SK-N-SH (cell line): Measurements from ENCODE around the gene ABCA7. TPM values are rescaled to one million over a fixed set of nuclear protein-coding genes. Genes with fewer than 3 reads are reported as not detected.
A peak's percentile ranks its signal among the peaks of the same experiment; 100 is the strongest.

Experiments used
- CTCF ChIA-PET: fragments of 300-600, 350-600 bp; formaldehyde crosslinking; extraction: SDS; loops from one replicate; lab custom pipeline; 2021; lab: Yijun Ruan, JAX
- POLR2A ChIA-PET: fragments of 350-600 bp; sonication (Branson Sonifier 250); formaldehyde crosslinking; extraction: SDS; loops from one replicate; lab custom pipeline; 2020; ENCODE audit warnings: antibody characterized with exemption, inconsistent platforms; lab: Yijun Ruan, JAX
- DNase-seq: peaks from one replicate; pipeline ENCODE4 v3.0.0; 2012
- H2AFZ ChIP-seq: fragments of 200-600 bp; sonication (generic); 2 replicates; pipeline ENCODE4 v1.8.1; 2016; ENCODE audit warnings: antibody characterized with exemption, mild to moderate bottlenecking, low read depth
- H3F3A ChIP-seq: fragments of 200-600 bp; sonication (generic); replicated peaks from 2 replicates; pipeline ENCODE3; 2016; ENCODE audit warnings: antibody characterized with exemption, mild to moderate bottlenecking; ENCODE audit not compliant: insufficient read depth
- H3K27ac ChIP-seq, 2 experiments: fragments of 200-500 bp in 1 of 2; fragments of 200-600 bp in 1 of 2; sonication (Bioruptor generic) in 1 of 2; sonication (generic), shearing (Covaris generic) in 1 of 2; 2 replicates each; pipeline versions ENCODE4 v1.5.1 to v1.6.1; 2014 to 2016; ENCODE audit warnings: low read depth in 2 of 2, inconsistent platforms in 1 of 2, low read length in 1 of 2, mild to moderate bottlenecking in 1 of 2, mixed read lengths in 1 of 2
- H3K27me3 ChIP-seq: fragments of 200-600 bp; sonication (generic), shearing (Covaris generic); 2 replicates; pipeline ENCODE4 v1.6.1; 2016; ENCODE audit warnings: mixed run types; ENCODE audit not compliant: insufficient read depth
- H3K36me3 ChIP-seq, 2 experiments: fragments of 200-500 bp in 1 of 2; fragments of 200-600 bp in 1 of 2; sonication (Bioruptor generic) in 1 of 2; sonication (generic) in 1 of 2; replicated peaks in 1 of 2; 2 replicates each; pipeline versions ENCODE3 to v1.5.1; 2014 to 2016; ENCODE audit warnings: low read length in 1 of 2, mild to moderate bottlenecking in 1 of 2; ENCODE audit not compliant: insufficient read depth in 2 of 2, control insufficient read depth in 1 of 2
- H3K4me1 ChIP-seq, 2 experiments: fragments of 200-500 bp in 1 of 2; fragments of 200-600 bp in 1 of 2; sonication (Bioruptor generic) in 1 of 2; sonication (generic), shearing (Covaris generic) in 1 of 2; 2 replicates each; pipeline versions ENCODE4 v1.5.1 to v1.6.1; 2014 to 2016; ENCODE audit warnings: low read depth in 1 of 2, low read length in 1 of 2, mixed run types in 1 of 2; ENCODE audit not compliant: insufficient read depth in 2 of 2, control insufficient read depth in 1 of 2
- H3K4me2 ChIP-seq: fragments of 200-600 bp; sonication (generic), shearing (Covaris generic); 2 replicates; pipeline ENCODE4 v1.6.1; 2017; ENCODE audit warnings: mixed run types
- H3K4me3 ChIP-seq, 2 experiments: fragments of 200-500 bp in 1 of 2; fragments of 200-600 bp in 1 of 2; sonication (Bioruptor generic) in 1 of 2; sonication (generic), shearing (Covaris generic) in 1 of 2; 2 replicates each; pipeline versions ENCODE4 v1.5.1 to v1.8.1; 2014 to 2016; ENCODE audit warnings: low read depth in 2 of 2, inconsistent platforms in 1 of 2, low read length in 1 of 2, mild to moderate bottlenecking in 1 of 2, mixed read lengths in 1 of 2, moderate library complexity in 1 of 2
- H3K79me2 ChIP-seq: fragments of 200-600 bp; sonication (generic); 2 replicates; pipeline ENCODE4 v1.8.1; 2017; ENCODE audit warnings: mild to moderate bottlenecking; ENCODE audit not compliant: insufficient read depth
- H3K9ac ChIP-seq: fragments of 200-600 bp; sonication (generic); 2 replicates; pipeline ENCODE4 v1.6.1; 2017; ENCODE audit warnings: mixed run types
- H3K9me2 ChIP-seq: fragments of 200-600 bp; sonication (generic); 2 replicates; pipeline ENCODE4 v1.6.1; 2017; ENCODE audit warnings: mixed run types
- H3K9me3 ChIP-seq: fragments of 200-600 bp; sonication (generic); 2 replicates; pipeline ENCODE4 v1.6.1; 2017; ENCODE audit warnings: mixed run types, mild to moderate bottlenecking, moderate library complexity
- H4K20me1 ChIP-seq: fragments of 200-600 bp; sonication (generic); 2 replicates; pipeline ENCODE4 v1.6.1; 2017; ENCODE audit warnings: mild to moderate bottlenecking, mixed run types; ENCODE audit not compliant: insufficient read depth
- EP300 ChIP-seq, 2 experiments: IDR thresholded peaks; 2 replicates each; pipeline versions ENCODE4 v1.4.0 to v1.6.1; 2012; ENCODE audit warnings: borderline replicate concordance in 1 of 2, low read depth in 1 of 2, low read length in 1 of 2
- FOXM1 ChIP-seq: IDR thresholded peaks from 2 replicates; pipeline ENCODE4 v1.4.0; 2012; ENCODE audit warnings: low read depth, mild to moderate bottlenecking
- GABPA ChIP-seq: IDR thresholded peaks from 2 replicates; pipeline ENCODE4 v1.4.0; 2012; ENCODE audit warnings: low read depth, mild to moderate bottlenecking
- JUND ChIP-seq: IDR thresholded peaks from 2 replicates; pipeline ENCODE4 v1.4.0; 2012
- NFIC ChIP-seq: IDR thresholded peaks from 2 replicates; pipeline ENCODE4 v1.4.0; 2012; ENCODE audit warnings: borderline replicate concordance
- PBX3 ChIP-seq: IDR thresholded peaks from 2 replicates; pipeline ENCODE4; 2012
- POLR2AphosphoS5 ChIP-seq: IDR thresholded peaks from 2 replicates; pipeline ENCODE4 v1.6.1; 2012; ENCODE audit warnings: low read depth, low read length
- RAD21 ChIP-seq: IDR thresholded peaks from 2 replicates; pipeline ENCODE4 v1.6.1; 2012; ENCODE audit warnings: mild to moderate bottlenecking, low read length
- RCOR1 ChIP-seq: fragments of 150-350 bp; IDR thresholded peaks from 2 replicates; pipeline ENCODE4 v1.6.1; 2017; ENCODE audit warnings: antibody characterized with exemption, low read length
- REST ChIP-seq: IDR thresholded peaks from 2 replicates; pipeline ENCODE4 v1.6.1; 2012; ENCODE audit warnings: mild to moderate bottlenecking, low read depth, low read length, moderate library complexity
- RXRA ChIP-seq: IDR thresholded peaks from 2 replicates; pipeline ENCODE4 v1.4.0; 2012; ENCODE audit warnings: low read depth, mild to moderate bottlenecking, borderline replicate concordance
- SIN3A ChIP-seq: IDR thresholded peaks from 2 replicates; pipeline ENCODE4 v1.6.1; 2012; ENCODE audit warnings: low read depth, mild to moderate bottlenecking, low read length, moderate library complexity, borderline replicate concordance
- SMC3 ChIP-seq: IDR thresholded peaks from 2 replicates; pipeline ENCODE4 v1.6.1; 2012; ENCODE audit warnings: low read depth, low read length, improper control_type of control experiment
- TAF1 ChIP-seq: IDR thresholded peaks from 2 replicates; pipeline ENCODE4 v1.6.1; 2012; ENCODE audit warnings: low read depth, mild to moderate bottlenecking, low read length, moderate library complexity, borderline replicate concordance
- TCF12 ChIP-seq: IDR thresholded peaks from 2 replicates; pipeline ENCODE4 v1.4.0; 2012
- TEAD4 ChIP-seq: IDR thresholded peaks from 2 replicates; pipeline ENCODE4 v1.4.0; 2012; ENCODE audit warnings: mild to moderate bottlenecking, borderline replicate concordance; ENCODE audit not compliant: insufficient read depth
- YY1 ChIP-seq: IDR thresholded peaks from 2 replicates; pipeline ENCODE4 v1.4.0; 2012; ENCODE audit warnings: low read depth, mild to moderate bottlenecking
- WGBS: methylation state at CpG from one replicate; pipeline ENCODE4 v1.1.6; 2017; ENCODE audit warnings: low lambda C conversion rate; 5-methylcytosine and 5-hydroxymethylcytosine counted together
- polyA plus RNA-seq, 3 experiments: library from polyadenylated mRNA; depleted of rRNA; stranded (reverse); fragments of >200 nt; gene quantifications; 2 replicates each; pipeline ENCODE4 v1.2.3, GENCODE V29; 2012
- TF ChIP-seq, protein P1 (sequence below): IDR thresholded peaks from 2 replicates; pipeline ENCODE4 v1.4.0; 2012; ENCODE audit warnings: low read depth, borderline replicate concordance
- TF ChIP-seq, protein P2 (sequence below): IDR thresholded peaks from 2 replicates; pipeline ENCODE4 v1.4.0; 2012; ENCODE audit warnings: low read depth

Gene ABCA7
- polyA plus RNA-seq, 1 of the 3 experiments (the other 2 are of a cell fraction), result 7.8 TPM

GRCh38 chr19:1027650-1028061 lies 12.3 kb upstream of the ABCA7 start:
- Histone ChIP-seq H3K27me3 (no peaks in the 10 kb centered on the region), H3K36me3 (peaks cover 13 to 19% of the 10 kb centered on the region in 2 experiments), H4K20me1 (peaks cover 34% of the 10 kb centered on the region), H3K9me2 (no peaks in the 10 kb centered on the region), H3K4me1 (peaks cover 0 to 14% of the 10 kb centered on the region in 2 experiments; a peak in 1 of 4 replicates), H3F3A (peaks cover 28% of the 10 kb centered on the region), H3K4me2 (peak overlapping the region; percentile 99), H2AFZ (no peak overlapping the region), H3K79me2 (peaks cover 59% of the 10 kb centered on the region), H3K4me3 (peak overlapping the region; percentile 76 to 97), H3K27ac (peak overlapping the region; percentile 81 to 84), H3K9me3 (no peaks in the 10 kb centered on the region), H3K9ac (peak overlapping the region; percentile 86)
- WGBS, result 44% methylated on average over 4 of the region's 16 CpGs
- POLR2A ChIA-PET, result interaction anchor here (0.8 to 1.1 kb wide), 2 partner anchors 13 to 47 kb away, joined by 3 to 4 read pairs; no protein-coding TSS in a partner anchor
- no peak for DNase-seq
- CTCF ChIA-PET, result interaction anchor here (1.1 to 2.7 kb wide), 5 partner anchors 13 to 167 kb away, joined by 4 to 11 read pairs (median 6); no protein-coding TSS in a partner anchor
- no peak for TF ChIP-seq YY1
- TF ChIP-seq RXRA, result no peak

DNA sequence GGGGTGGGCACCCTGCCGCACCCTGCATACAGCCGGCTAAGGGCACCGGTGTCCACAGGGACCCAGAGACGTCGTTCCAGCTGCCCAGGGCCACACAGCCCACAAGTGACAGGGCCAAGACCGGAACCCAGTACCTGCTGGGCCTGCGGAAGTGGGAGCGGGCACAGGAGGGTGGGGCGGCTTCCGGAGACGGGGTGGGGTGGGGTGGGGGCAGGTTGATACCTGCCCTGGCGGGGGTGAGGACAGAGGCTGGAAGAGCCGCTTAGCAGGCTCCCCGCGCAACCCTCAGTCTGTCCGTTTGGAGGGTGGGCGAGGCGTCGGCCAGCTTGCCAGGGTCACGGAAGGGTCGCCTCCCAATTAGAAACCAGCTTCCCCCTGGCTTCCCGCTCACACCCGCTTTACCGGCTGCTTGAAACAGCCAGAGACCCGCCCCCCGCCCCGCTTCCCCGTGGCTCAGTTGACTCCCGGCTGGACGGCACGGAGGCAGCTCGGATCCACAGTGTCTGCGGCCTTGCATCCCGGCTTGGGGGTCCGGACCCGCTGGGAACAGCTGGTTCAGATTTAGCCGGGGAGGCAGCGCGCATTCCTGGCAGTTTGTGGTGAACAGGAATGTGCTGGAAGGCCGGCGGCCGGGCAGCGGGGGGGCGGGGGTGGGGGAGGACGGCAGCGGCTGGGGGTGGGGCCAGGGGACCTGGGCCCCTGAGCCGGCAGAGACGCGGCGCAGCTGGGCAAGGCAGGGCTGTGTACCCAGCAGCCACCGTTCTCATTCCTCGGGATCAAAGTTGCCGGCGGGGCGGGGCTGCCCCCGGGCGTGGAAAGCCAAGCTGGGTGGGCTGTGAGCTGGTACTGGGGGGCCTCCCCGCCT lies 11.6 kb upstream of the ABCA7 start:
- no peaks in the 10 kb centered on the region for H3K9me3 ChIP-seq
- POLR2A ChIA-PET, result interaction anchor here (1.1 kb wide), 2 partner anchors 45 to 46 kb away, joined by 3 to 4 read pairs; no protein-coding TSS in a partner anchor
- CTCF ChIA-PET, result interaction anchor here (0.8 to 2.0 kb wide), 8 partner anchors 9 to 216 kb away, joined by 3 to 7 read pairs (median 4); no protein-coding TSS in a partner anchor
- peak overlapping the region; percentile 99 for H3K4me2 ChIP-seq
- H3K36me3 ChIP-seq, result peaks cover 13 to 26% of the 10 kb centered on the region in 2 experiments
- DNase-seq, result peak; percentile 86
- H3K27me3 ChIP-seq, result no peaks in the 10 kb centered on the region
- peak overlapping the region; percentile 76 to 97 for H3K4me3 ChIP-seq
- peaks cover 40% of the 10 kb centered on the region for H4K20me1 ChIP-seq
- TF ChIP-seq FOXM1, result no peak
- TF ChIP-seq RXRA, result peak; percentile 67; the same call in 1 of the 2 replicates
- 0 out of 2 replicates have a peak, but pooled peaks have one; percentile 9 for TF ChIP-seq NFIC
- TF ChIP-seq GABPA, result peak; percentile 62; the same call in 1 of the 2 replicates
- peak; percentile 90 for TF ChIP-seq TEAD4
- TF ChIP-seq REST, result peak; percentile 78
- peak in 1 of 2 experiments; percentile 68; a peak in 2 of 4 replicates for TF ChIP-seq EP300 (IDR thresholded peaks at IDR 0.05; ENCODE audit: borderline replicate concordance in 1 of 2, low read depth in 1 of 2, low read length in 1 of 2)
- TF ChIP-seq JUND, result no peak
- TF ChIP-seq, protein P1, sequence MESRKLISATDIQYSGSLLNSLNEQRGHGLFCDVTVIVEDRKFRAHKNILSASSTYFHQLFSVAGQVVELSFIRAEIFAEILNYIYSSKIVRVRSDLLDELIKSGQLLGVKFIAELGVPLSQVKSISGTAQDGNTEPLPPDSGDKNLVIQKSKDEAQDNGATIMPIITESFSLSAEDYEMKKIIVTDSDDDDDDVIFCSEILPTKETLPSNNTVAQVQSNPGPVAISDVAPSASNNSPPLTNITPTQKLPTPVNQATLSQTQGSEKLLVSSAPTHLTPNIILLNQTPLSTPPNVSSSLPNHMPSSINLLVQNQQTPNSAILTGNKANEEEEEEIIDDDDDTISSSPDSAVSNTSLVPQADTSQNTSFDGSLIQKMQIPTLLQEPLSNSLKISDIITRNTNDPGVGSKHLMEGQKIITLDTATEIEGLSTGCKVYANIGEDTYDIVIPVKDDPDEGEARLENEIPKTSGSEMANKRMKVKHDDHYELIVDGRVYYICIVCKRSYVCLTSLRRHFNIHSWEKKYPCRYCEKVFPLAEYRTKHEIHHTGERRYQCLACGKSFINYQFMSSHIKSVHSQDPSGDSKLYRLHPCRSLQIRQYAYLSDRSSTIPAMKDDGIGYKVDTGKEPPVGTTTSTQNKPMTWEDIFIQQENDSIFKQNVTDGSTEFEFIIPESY, result 0 out of 2 replicates have a peak, but pooled peaks have one; percentile 14
- TF ChIP-seq TAF1, result peak; percentile 70
- TF ChIP-seq, protein P2, sequence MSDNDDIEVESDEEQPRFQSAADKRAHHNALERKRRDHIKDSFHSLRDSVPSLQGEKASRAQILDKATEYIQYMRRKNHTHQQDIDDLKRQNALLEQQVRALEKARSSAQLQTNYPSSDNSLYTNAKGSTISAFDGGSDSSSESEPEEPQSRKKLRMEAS, result peak; percentile 56
- peak; percentile 95 for TF ChIP-seq TCF12
- TF ChIP-seq SIN3A, result peak; percentile 77; the same call in 1 of the 2 replicates
- peak; percentile 36 for TF ChIP-seq PBX3
- TF ChIP-seq RAD21, result no peak
- TF ChIP-seq POLR2AphosphoS5, result peak; percentile 69; the same call in 1 of the 2 replicates
- peak; percentile 73; the same call in 1 of the 2 replicates for TF ChIP-seq RCOR1
- no peak for TF ChIP-seq SMC3
- peak overlapping the region; percentile 86 for H3K9ac ChIP-seq
- peaks cover 22% of the 10 kb centered on the region for H3F3A ChIP-seq
- H2AFZ ChIP-seq, result no peak overlapping the region
- 1% methylated on average over 16 of the region's 58 CpGs for WGBS
- H3K9me2 ChIP-seq, result no peaks in the 10 kb centered on the region
- H3K4me1 ChIP-seq, result peaks cover 0 to 14% of the 10 kb centered on the region in 2 experiments; a peak in 1 of 4 replicates
- H3K79me2 ChIP-seq, result peaks cover 65% of the 10 kb centered on the region
- H3K27ac ChIP-seq, result peak overlapping the region; percentile 81 to 84
